ENCODE measurements around the gene TSC22D3.

TSC22D3 gene

GRCh38 chrX:107729558-107730297, 45.9 kb downstream of the TSC22D3 start:
- DNase-seq: no peak

GRCh38 chrX:107728371-107729099, 47.1 kb downstream of the TSC22D3 start:
- no peak for DNase-seq

- DNase-seq: no peak
Observed at GRCh38 chrX:107726816-107727534, 48.6 kb downstream of the TSC22D3 start.

- DNase-seq: no peak
Observed at GRCh38 chrX:107725761-107726555, 49.6 kb downstream of the TSC22D3 start.

GRCh38 chrX:107724653-107725052, 50.9 kb downstream of the TSC22D3 start:
- DNase-seq: no peak

- no peak for DNase-seq
Observed at GRCh38 chrX:107723511-107723910, 52.1 kb downstream of the TSC22D3 start.

- no peak for DNase-seq
Observed at GRCh38 chrX:107721966-107722707, 53.5 kb downstream of the TSC22D3 start.

GRCh38 chrX:107721318-107721717, 54.3 kb downstream of the TSC22D3 start:
- DNase-seq: no peak

- DNase-seq: peak; percentile 73
Observed at GRCh38 chrX:107718156-107718621, 57.4 kb downstream of the TSC22D3 start.

- peak; percentile 72 for DNase-seq
Observed at GRCh38 chrX:107716816-107717700, 58.5 kb downstream of the TSC22D3 start.

- peak; percentile 31 for DNase-seq
Observed at GRCh38 chrX:107716118-107716684, 59.4 kb downstream of the TSC22D3 start.

- peak; percentile 16 for DNase-seq
Observed at GRCh38 chrX:107715331-107716117, 60.1 kb downstream of the TSC22D3 start.

GRCh38 chrX:107714206-107714891, 61.2 kb downstream of the TSC22D3 start:
- DNase-seq: no peak

GRCh38 chrX:107713543-107714205, 61.9 kb downstream of the TSC22D3 start:
- DNase-seq: no peak

GRCh38 chrX:107713203-107713542, 62.4 kb downstream of the TSC22D3 start:
- DNase-seq: no peak

- no peak for DNase-seq
Observed at GRCh38 chrX:107712231-107713202, 63.1 kb downstream of the TSC22D3 start.

GRCh38 chrX:107711521-107712181, 63.9 kb downstream of the TSC22D3 start:
- no peak for DNase-seq

All from EL (cell line).